Adrenal gland (tissue), 5 donors: ENCODE data around the gene PDE9A.

Experiments
- POLR2A ChIP-seq, 2 donors: fragments of 450-650 bp; IDR thresholded peaks; one replicate each; pipeline ENCODE4 v1.6.1; 2017; ENCODE audit warnings: antibody characterized with exemption in 2 of 2, mild to moderate bottlenecking in 2 of 2, moderate library complexity in 1 of 2
- TF ChIP-seq, protein P1 (sequence below), 6 experiments: fragments of 450-650 bp in 4 of 6; fragments of 200-600 bp in 2 of 6; sonication (generic) in 1 of 6; IDR thresholded peaks; 1 replicate in 5 of 6; 2 replicates in 1 of 6; pipeline versions ENCODE4 v1.5.1 to v1.8.0; 2016 to 2021; ENCODE audit warnings: antibody characterized with exemption in 6 of 6, mild to moderate bottlenecking in 2 of 6, moderate library complexity in 1 of 6
- donor health status: DM: no; HTN: no; CAD: no.

DNA sequence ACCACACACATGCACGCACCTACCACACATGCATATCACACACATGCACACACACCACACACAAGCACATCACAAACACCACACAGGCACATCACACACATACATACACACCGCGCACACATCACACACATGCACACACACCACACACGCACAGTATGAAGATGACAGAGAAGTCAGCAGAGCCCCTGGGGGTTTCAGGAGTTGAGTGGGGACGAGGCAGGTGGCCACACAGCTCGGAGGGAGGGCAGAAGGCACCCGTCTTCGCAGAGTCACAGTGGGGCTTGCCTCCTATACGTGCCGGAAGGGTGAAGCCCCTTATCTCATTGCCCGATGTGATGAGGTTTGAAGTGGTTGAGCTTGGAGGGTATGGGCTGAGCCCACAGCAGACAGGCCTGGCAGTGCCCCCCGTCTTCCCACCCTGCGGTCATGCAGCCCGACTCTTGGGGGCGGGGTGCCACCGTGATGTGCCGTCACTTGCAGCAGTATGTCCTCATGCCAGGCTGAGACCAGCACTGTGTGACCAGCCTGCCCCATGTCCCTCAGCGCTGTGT, 9.9 kb downstream of the PDE9A start:
- TF ChIP-seq, protein P1, sequence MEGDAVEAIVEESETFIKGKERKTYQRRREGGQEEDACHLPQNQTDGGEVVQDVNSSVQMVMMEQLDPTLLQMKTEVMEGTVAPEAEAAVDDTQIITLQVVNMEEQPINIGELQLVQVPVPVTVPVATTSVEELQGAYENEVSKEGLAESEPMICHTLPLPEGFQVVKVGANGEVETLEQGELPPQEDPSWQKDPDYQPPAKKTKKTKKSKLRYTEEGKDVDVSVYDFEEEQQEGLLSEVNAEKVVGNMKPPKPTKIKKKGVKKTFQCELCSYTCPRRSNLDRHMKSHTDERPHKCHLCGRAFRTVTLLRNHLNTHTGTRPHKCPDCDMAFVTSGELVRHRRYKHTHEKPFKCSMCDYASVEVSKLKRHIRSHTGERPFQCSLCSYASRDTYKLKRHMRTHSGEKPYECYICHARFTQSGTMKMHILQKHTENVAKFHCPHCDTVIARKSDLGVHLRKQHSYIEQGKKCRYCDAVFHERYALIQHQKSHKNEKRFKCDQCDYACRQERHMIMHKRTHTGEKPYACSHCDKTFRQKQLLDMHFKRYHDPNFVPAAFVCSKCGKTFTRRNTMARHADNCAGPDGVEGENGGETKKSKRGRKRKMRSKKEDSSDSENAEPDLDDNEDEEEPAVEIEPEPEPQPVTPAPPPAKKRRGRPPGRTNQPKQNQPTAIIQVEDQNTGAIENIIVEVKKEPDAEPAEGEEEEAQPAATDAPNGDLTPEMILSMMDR (IDR thresholded peaks at IDR 0.05): no peak
- TF ChIP-seq POLR2A (IDR thresholded peaks at IDR 0.05): no peak
